Uterus (tissue), 4 donors: ENCODE measurements around the gene GPM6B. TPM values are rescaled to one million over a fixed set of nuclear protein-coding genes. Genes with fewer than 3 reads are reported as not detected.

Experiments
- DNase-seq, 2 donors: peaks; one replicate each; pipeline ENCODE4 v3.0.0-alpha.2; 2019 to 2020
- H3K27ac ChIP-seq, 2 donors: fragments of 200-600 bp; sonication (generic); 1 replicate in 1 of 2; 2 replicates in 1 of 2; pipeline ENCODE4 v1.5.1; 2016 to 2018
- H3K27me3 ChIP-seq, 2 donors: fragments of 200-600 bp; sonication (generic); one replicate each; pipeline ENCODE4 v1.5.1; 2018 to 2019; ENCODE audit warnings: control low read depth in 1 of 2
- H3K36me3 ChIP-seq, 2 donors: fragments of 200-600 bp; sonication (generic); one replicate each; pipeline ENCODE4 v1.5.1; 2019; ENCODE audit warnings: control low read depth in 1 of 2
- H3K4me1 ChIP-seq, 2 donors: fragments of 200-600 bp; sonication (generic); one replicate each; pipeline ENCODE4 v1.5.1; 2018 to 2019; ENCODE audit warnings: control low read depth in 1 of 2
- H3K4me3 ChIP-seq, 2 donors: fragments of 200-600 bp; sonication (generic); 1 replicate in 1 of 2; 2 replicates in 1 of 2; pipeline ENCODE4 v1.5.1; 2018 to 2019; ENCODE audit warnings: mild to moderate bottlenecking in 1 of 2
- H3K9me3 ChIP-seq, 2 donors: fragments of 200-600 bp; sonication (generic); one replicate each; pipeline ENCODE4 v1.5.1; 2019; ENCODE audit warnings: control low read depth in 1 of 2
- CTCF ChIP-seq, 4 experiments: fragments of 200-600 bp in 2 of 4; fragments of 450-650 bp in 2 of 4; sonication (generic) in 2 of 4; IDR thresholded peaks; one replicate each; pipeline ENCODE4 v1.5.1; 2016 to 2019; ENCODE audit warnings: antibody characterized with exemption in 4 of 4, mild to moderate bottlenecking in 2 of 4, moderate library complexity in 1 of 4
- POLR2A ChIP-seq, 2 donors: fragments of 450-650 bp; IDR thresholded peaks; one replicate each; pipeline ENCODE4 v1.6.1; 2016; ENCODE audit warnings: antibody characterized with exemption in 2 of 2, mild to moderate bottlenecking in 1 of 2, moderate library complexity in 1 of 2
- intact Hi-C: fragments of 100-400 bp; cut with DNase I; formaldehyde crosslinking; loops from one replicate; pipeline ENCODE4 v1.15.1; 2023; ENCODE audit warnings: low total_unique reads
- total RNA-seq, 4 donors: library from RNA; depleted of rRNA in 3 of 4; stranded (reverse); fragments of >200 nt in 3 of 4; gene quantifications; one replicate each; pipeline versions ENCODE4 v1.1.0 to v1.2.4, GENCODE V29; 2014 to 2023
- donor health status: DM: yes; HTN: yes; CAD: no.

The GPM6B gene
- total RNA-seq, 4 donors from 2014 or later = 0.59 to 44.1 (median 4.3) TPM

- intact Hi-C loops = no loop called here
Observed at GRCh38 chrX:13721819-13722519, 94.9 kb downstream of the GPM6B start.

GRCh38 chrX:13721371-13721770 is 95.5 kb downstream of the GPM6B start:
- no peak for DNase-seq
- Histone ChIP-seq H3K27ac (peak overlapping the region; percentile 63 to 87), H3K36me3 (no peaks in the 10 kb centered on the region), H3K9me3 (no peaks in the 10 kb centered on the region), H3K27me3 (no peaks in the 10 kb centered on the region), H3K4me1 (no peaks in the 10 kb centered on the region), H3K4me3 (no peak overlapping the region)
- intact Hi-C loops = no loop called here
- TF ChIP-seq POLR2A (IDR thresholded peaks at IDR 0.05) (no peak), CTCF (IDR thresholded peaks at IDR 0.05) (no peak)

More at GRCh38 chrX:13721819-13722519, 94.9 kb downstream of the GPM6B start:
- no peak overlapping the region for H3K4me3 ChIP-seq
- H3K9me3 ChIP-seq = no peaks in the 10 kb centered on the region
- no peaks in the 10 kb centered on the region for H3K36me3 ChIP-seq
- no peak for TF ChIP-seq POLR2A (IDR thresholded peaks at IDR 0.05)
- TF ChIP-seq CTCF (IDR thresholded peaks at IDR 0.05) = no peak
- no peak for DNase-seq
- no peaks in the 10 kb centered on the region for H3K4me1 ChIP-seq
- H3K27ac ChIP-seq = peak overlapping the region; percentile 63 to 87
- no peaks in the 10 kb centered on the region for H3K27me3 ChIP-seq

Other genes with a start within 250 kb of the GPM6B start
- 10 to 100 TPM in 1 of 4 donors, under 1 TPM in 1, not detected in 2; 0.18 to 15.7 TPM for gene EGFL6, start 247.5 kb downstream of the GPM6B start, total RNA-seq
- 1 to 10 TPM; 1.5 to 9.2 (median 5.7) TPM for gene TCEANC, start 164.0 kb downstream of the GPM6B start, total RNA-seq
- 10 to 100 TPM; 27.2 to 40.2 (median 28.2) TPM for gene RAB9A, start 128.0 kb downstream of the GPM6B start, total RNA-seq
- gene TRAPPC2, start 82.5 kb downstream of the GPM6B start, total RNA-seq = 10 to 100 TPM in 3 of 4 donors, 1 to 10 TPM in 1; 5.6 to 48.0 (median 22.8) TPM
- 100 to 1,000 TPM in 1 of 4 donors, 10 to 100 TPM in 3; 24.1 to 172 (median 49.7) TPM for gene OFD1, start 82.3 kb downstream of the GPM6B start, total RNA-seq
- gene GEMIN8, start 212.8 kb upstream of the GPM6B start, total RNA-seq = 10 to 100 TPM; 20.0 to 59.1 (median 31.7) TPM